ENCODE results near the gene EIF4EBP2. TPM values are rescaled to one million over a fixed set of nuclear protein-coding genes. Genes with fewer than 3 reads are reported as not detected.

Gene EIF4EBP2
- total and polyA plus RNA-seq, 5 experiments from 2014 or later, result 44.8 to 62.4 (median 47.7) TPM

- POLR2A ChIA-PET, result no interaction called here
- Mint-ChIP-seq H3K27me3 (peaks cover 15 to 58% (median 35%) of the 10 kb centered on the region in 5 donors), H3K9me3 (peaks cover 0 to 3% (median 0%) of the 10 kb centered on the region in 9 donors)
Observed at GRCh38 chr10:70440296-70441160, 36.6 kb downstream of the EIF4EBP2 start.

GRCh38 chr10:70441161-70441894 lies 37.4 kb downstream of the EIF4EBP2 start, which contains the start of gene NODAL:
TSS of gene NODAL (minus strand) at chr10:70441681. CDS start at chr10:70441667, 14 bp downstream.
- DNase-seq (peak in 2 of 10 donors; percentile 10 to 17), ATAC-seq (peak; percentile 76 to 77)
- Mint-ChIP-seq H3K9me3 (peaks cover 0 to 3% (median 0%) of the 10 kb centered on the region in 9 donors), H3K27me3 (peaks cover 15 to 59% (median 35%) of the 10 kb centered on the region in 5 donors), H3K36me3 (peaks cover 0 to 4% (median 0%) of the 10 kb centered on the region in 3 donors), H3K4me3 (peak within 1 kb of the TSS; percentile 68 to 89 (median 81)), H3K4me1 (peaks cover 7 to 24% (median 16%) of the 10 kb centered on the region in 4 donors), H3K27ac (peak within 1 kb of the TSS in 4 of 10 donors; percentile 27 to 81 (median 57))
- POLR2A ChIA-PET, result interaction anchor here (0.6 kb wide), 1 partner anchor 49 kb away, joined by 4 read pairs; no protein-coding TSS in a partner anchor

More at GRCh38 chr10:70440296-70441160, 36.6 kb downstream of the EIF4EBP2 start:
- Mint-ChIP-seq H3K36me3 (peaks cover 0 to 4% (median 0%) of the 10 kb centered on the region in 3 donors), H3K4me1 (peaks cover 7 to 24% (median 16%) of the 10 kb centered on the region in 4 donors), H3K27ac (peak overlapping the region in 3 of 10 donors; percentile 27 to 81 (median 67)), H3K4me3 (peak overlapping the region; percentile 68 to 89 (median 81))
- peak in 1 of 10 donors; percentile 9 for DNase-seq
- peak; percentile 54 to 70 for ATAC-seq

- POLR2A ChIA-PET, result interaction anchor here (0.6 kb wide), 1 partner anchor 49 kb away, joined by 4 read pairs; no protein-coding TSS in a partner anchor
- peaks cover 15 to 59% (median 35%) of the 10 kb centered on the region in 5 donors for H3K27me3 Mint-ChIP-seq
Observed at GRCh38 chr10:70441895-70442309, 38.0 kb downstream of the EIF4EBP2 start.

GRCh38 chr10:70442332-70442988 lies 38.5 kb downstream of the EIF4EBP2 start:
- peak overlapping the region; percentile 4 to 89 (median 46) for H3K4me3 Mint-ChIP-seq
- H3K4me1 Mint-ChIP-seq, result peaks cover 7 to 24% (median 16%) of the 10 kb centered on the region in 4 donors
- ATAC-seq (no peak), DNase-seq (no peak)
- H3K27me3 Mint-ChIP-seq, result peaks cover 15 to 60% (median 35%) of the 10 kb centered on the region in 5 donors
- peaks cover 0 to 4% (median 0%) of the 10 kb centered on the region in 3 donors for H3K36me3 Mint-ChIP-seq
- POLR2A ChIA-PET, result no interaction called here
- H3K9me3 Mint-ChIP-seq, result peaks cover 0 to 3% (median 0%) of the 10 kb centered on the region in 9 donors
- peak overlapping the region in 1 of 10 donors; percentile 47 for H3K27ac Mint-ChIP-seq

More at GRCh38 chr10:70441895-70442309, 38.0 kb downstream of the EIF4EBP2 start:
- Mint-ChIP-seq H3K27ac (peak overlapping the region in 1 of 10 donors; percentile 27), H3K4me1 (peaks cover 7 to 24% (median 16%) of the 10 kb centered on the region in 4 donors), H3K36me3 (peaks cover 0 to 4% (median 0%) of the 10 kb centered on the region in 3 donors), H3K4me3 (peak overlapping the region in 8 of 10 donors; percentile 4 to 89 (median 38)), H3K9me3 (peaks cover 0 to 3% (median 0%) of the 10 kb centered on the region in 9 donors)
- ATAC-seq (no peak), DNase-seq (no peak)

GRCh38 chr10:70444744-70445143 lies 40.8 kb downstream of the EIF4EBP2 start:
- H3K9me3 Mint-ChIP-seq, result peaks cover 0 to 3% (median 0%) of the 10 kb centered on the region in 9 donors
- POLR2A ChIA-PET, result no interaction called here
- DNase-seq, result no peak
- no peak overlapping the region for H3K4me3 Mint-ChIP-seq
- ATAC-seq, result no peak
- peaks cover 7 to 24% (median 13%) of the 10 kb centered on the region in 4 donors for H3K4me1 Mint-ChIP-seq
- peak overlapping the region in 1 of 10 donors; percentile 69 for H3K27ac Mint-ChIP-seq
- peaks cover 14 to 51% (median 31%) of the 10 kb centered on the region in 5 donors for H3K27me3 Mint-ChIP-seq
- peaks cover 0 to 4% (median 0%) of the 10 kb centered on the region in 3 donors for H3K36me3 Mint-ChIP-seq

- DNase-seq (no peak), ATAC-seq (no peak)
- Mint-ChIP-seq H3K36me3 (peaks cover 0 to under 1% (median 0%) of the 10 kb centered on the region in 3 donors), H3K4me3 (no peak overlapping the region), H3K9me3 (no peaks in the 10 kb centered on the region), H3K27ac (peak overlapping the region in 1 of 10 donors; percentile 19), H3K4me1 (peaks cover 2 to 18% (median 7%) of the 10 kb centered on the region in 4 donors), H3K27me3 (peaks cover 7 to 44% (median 23%) of the 10 kb centered on the region in 5 donors)
- POLR2A ChIA-PET, result no interaction called here
Observed at GRCh38 chr10:70445718-70446657, 42.0 kb downstream of the EIF4EBP2 start.

- Mint-ChIP-seq H3K27me3 (peaks cover 3 to 23% (median 6%) of the 10 kb centered on the region in 5 donors), H3K4me3 (no peak overlapping the region), H3K9me3 (no peaks in the 10 kb centered on the region), H3K4me1 (no peaks in the 10 kb centered on the region), H3K36me3 (no peaks in the 10 kb centered on the region), H3K27ac (no peak overlapping the region)
- ATAC-seq, result no peak
- POLR2A ChIA-PET, result interaction anchor here (0.7 kb wide), 1 partner anchor 47 kb away, joined by 3 read pairs; no protein-coding TSS in a partner anchor
- DNase-seq, result no peak
Observed at GRCh38 chr10:70448236-70448635, 44.3 kb downstream of the EIF4EBP2 start.

GRCh38 chr10:70455213-70455630 lies 51.3 kb downstream of the EIF4EBP2 start:
- peaks cover 4 to 11% (median 8%) of the 10 kb centered on the region in 4 donors for H3K4me1 Mint-ChIP-seq
- H3K27ac Mint-ChIP-seq, result no peak overlapping the region
- peaks cover 13 to 54% (median 22%) of the 10 kb centered on the region in 5 donors for H3K27me3 Mint-ChIP-seq
- H3K9me3 Mint-ChIP-seq, result no peaks in the 10 kb centered on the region
- no peak overlapping the region for H3K4me3 Mint-ChIP-seq
- POLR2A ChIA-PET, result no interaction called here
- ATAC-seq (no peak), DNase-seq (no peak)
- H3K36me3 Mint-ChIP-seq, result no peaks in the 10 kb centered on the region

GRCh38 chr10:70456164-70456563 lies 52.2 kb downstream of the EIF4EBP2 start:
- Mint-ChIP-seq H3K4me1 (peaks cover 6 to 12% (median 8%) of the 10 kb centered on the region in 4 donors), H3K9me3 (no peaks in the 10 kb centered on the region), H3K4me3 (no peak overlapping the region), H3K27me3 (peaks cover 18 to 54% (median 27%) of the 10 kb centered on the region in 5 donors), H3K27ac (no peak overlapping the region), H3K36me3 (no peaks in the 10 kb centered on the region)
- DNase-seq (no peak), ATAC-seq (no peak)
- POLR2A ChIA-PET, result no interaction called here

- H3K4me3 Mint-ChIP-seq, result peak overlapping the region in 3 of 10 donors; percentile 10 to 34 (median 12)
- H3K9me3 Mint-ChIP-seq, result no peaks in the 10 kb centered on the region
- no peaks in the 10 kb centered on the region for H3K36me3 Mint-ChIP-seq
- H3K4me1 Mint-ChIP-seq, result peaks cover 6 to 15% (median 8%) of the 10 kb centered on the region in 4 donors
- H3K27ac Mint-ChIP-seq, result no peak overlapping the region
- no peak for DNase-seq
- peaks cover 20 to 57% (median 30%) of the 10 kb centered on the region in 5 donors for H3K27me3 Mint-ChIP-seq
- ATAC-seq, result no peak
- POLR2A ChIA-PET, result no interaction called here
Observed at GRCh38 chr10:70457759-70458305, 53.9 kb downstream of the EIF4EBP2 start.
